Fibroblast of skin of right biceps (primary cell): ENCODE data around the gene C1orf232.
A peak's percentile ranks its signal among the peaks of the same experiment; 100 is the strongest.

Source experiments
- DNase-seq: peaks from one replicate; pipeline ENCODE4 v3.0.0-alpha.2; 2013

Gene C1orf232

GRCh38 chr1:26168410-26169197 is at the start of gene C1orf232:
Gene C1orf232 (minus strand): TSS chr1:26168963. CDS start chr1:26168499, 464 bp downstream.
- no peak for DNase-seq

- no peak for DNase-seq
These were observed 46.5 kb upstream of the C1orf232 start for GRCh38 chr1:26215246-26215645.

- no peak for DNase-seq
These were observed 44.7 kb upstream of the C1orf232 start for GRCh38 chr1:26213335-26213905.

GRCh38 chr1:26212726-26213125 is 44.0 kb upstream of the C1orf232 start:
- DNase-seq = no peak

- DNase-seq = no peak
These were observed 41.5 kb upstream of the C1orf232 start for GRCh38 chr1:26210147-26210870.

- DNase-seq = no peak
These were observed 35.0 kb upstream of the C1orf232 start for GRCh38 chr1:26203642-26204318.

GRCh38 chr1:26200413-26200812 is 31.6 kb upstream of the C1orf232 start:
- DNase-seq = no peak

- no peak for DNase-seq
These were observed 29.1 kb upstream of the C1orf232 start for GRCh38 chr1:26197813-26198212.

- no peak for DNase-seq
These were observed 28.5 kb upstream of the C1orf232 start for GRCh38 chr1:26197301-26197700.

GRCh38 chr1:26195805-26196204 is 27.0 kb upstream of the C1orf232 start:
- DNase-seq = no peak

- DNase-seq = no peak
These were observed 23.0 kb upstream of the C1orf232 start for GRCh38 chr1:26191739-26192138.

- DNase-seq = peak; percentile 45
These were observed 21.7 kb upstream of the C1orf232 start, which contains the start of gene CATSPER4 for GRCh38 chr1:26190373-26190987. Gene CATSPER4 (plus strand): TSS chr1:26190602. CDS start chr1:26190628, 26 bp downstream.

- DNase-seq = no peak
These were observed 21.1 kb upstream of the C1orf232 start for GRCh38 chr1:26189751-26190275.

GRCh38 chr1:26189331-26189730 is 20.6 kb upstream of the C1orf232 start:
- DNase-seq = no peak

GRCh38 chr1:26188477-26188876 is 19.7 kb upstream of the C1orf232 start:
- DNase-seq = no peak

- DNase-seq = no peak
These were observed 19.1 kb upstream of the C1orf232 start for GRCh38 chr1:26187882-26188281.

GRCh38 chr1:26184883-26185282 is 16.1 kb upstream of the C1orf232 start:
- no peak for DNase-seq

GRCh38 chr1:26184086-26184485 is 15.3 kb upstream of the C1orf232 start:
- no peak for DNase-seq

- no peak for DNase-seq
These were observed 13.6 kb upstream of the C1orf232 start for GRCh38 chr1:26182383-26182696.

- DNase-seq = no peak
These were observed 13.0 kb upstream of the C1orf232 start for GRCh38 chr1:26181586-26182382.

- no peak for DNase-seq
These were observed 11.3 kb upstream of the C1orf232 start for GRCh38 chr1:26180010-26180506.
